Ovary (tissue), 3 donors: ENCODE data around the gene SIRT4.

Source experiments
- CTCF ChIP-seq, 3 donors: fragments of 450-650 bp in 2 of 3; fragments of 200-600 bp in 1 of 3; IDR thresholded peaks; one replicate each; pipeline versions ENCODE4 v1.5.1 to v1.8.0; 2016 to 2022; ENCODE audit warnings: antibody characterized with exemption in 3 of 3, mild to moderate bottlenecking in 1 of 3
- POLR2A ChIP-seq: fragments of 450-650 bp; IDR thresholded peaks from one replicate; pipeline ENCODE4 v1.6.1; 2017; ENCODE audit warnings: antibody characterized with exemption, mild to moderate bottlenecking, moderate library complexity
- donor health status: DM: no; HTN: no; CAD: no.

GRCh38 chr12:120316798-120317223, 14.7 kb downstream of the SIRT4 start:
- no peak for TF ChIP-seq POLR2A
- TF ChIP-seq CTCF (IDR thresholded peaks at IDR 0.05), result no peak
